Measurements from ENCODE around the gene AKAP12. TPM values are rescaled to one million over a fixed set of nuclear protein-coding genes. Genes with fewer than 3 reads are reported as not detected.
"Not testable (repeated sequence)": the region's sequence is repeated elsewhere in the genome, so short reads cannot be mapped to it uniquely, and the experiment has no call there.

AKAP12 gene
- polyA plus RNA-seq, 1 donor (not counting 4 experiments of a cell fraction or from before 2014, with no cell fraction given) = 0.56 TPM

GRCh38 chr6:151340219-151340978, 100.6 kb downstream of the AKAP12 start:
- Histone ChIP-seq H3K27me3 (ENCODE audit: control insufficient read depth, extremely low read depth, insufficient read depth, low read length) (no peaks in the 10 kb centered on the region), H3K79me2 (ENCODE audit: control insufficient read depth, insufficient read depth, low read length) (no peaks in the 10 kb centered on the region), H2AFZ (ENCODE audit: control insufficient read depth, low read length) (no peak overlapping the region), H3K9ac (ENCODE audit: control insufficient read depth, extremely low read depth, insufficient read depth, low read length) (no peak overlapping the region), H3K27ac (ENCODE audit: control insufficient read depth, insufficient read depth, low read length) (no peak overlapping the region), H4K20me1 (ENCODE audit: control insufficient read depth, extremely low read depth, insufficient read depth, low read length) (no peaks in the 10 kb centered on the region), H3K36me3 (ENCODE audit: control insufficient read depth in 2 of 2, extremely low read depth in 1 of 2, insufficient read depth in 2 of 2, low read length in 2 of 2) (no peaks in the 10 kb centered on the region), H3K9me1 (ENCODE audit: control insufficient read depth, extremely low read depth, insufficient read depth, low read length) (no peaks in the 10 kb centered on the region), H3K4me2 (ENCODE audit: control insufficient read depth, extremely low read depth, insufficient read depth, low read depth, low read length) (no peak overlapping the region), H3K4me3 (ENCODE audit: control insufficient read depth in 2 of 3, extremely low read depth in 1 of 3, insufficient read depth in 2 of 3, low read depth in 1 of 3, low read length in 3 of 3) (no peak overlapping the region), H3K4me1 (ENCODE audit: control insufficient read depth, extremely low read depth, insufficient read depth, low read length) (no peaks in the 10 kb centered on the region), H3K9me3 (ENCODE audit: control insufficient read depth, low read depth, low read length) (no peaks in the 10 kb centered on the region)
- no peak for FAIRE-seq
- TF ChIP-seq, protein P1, sequence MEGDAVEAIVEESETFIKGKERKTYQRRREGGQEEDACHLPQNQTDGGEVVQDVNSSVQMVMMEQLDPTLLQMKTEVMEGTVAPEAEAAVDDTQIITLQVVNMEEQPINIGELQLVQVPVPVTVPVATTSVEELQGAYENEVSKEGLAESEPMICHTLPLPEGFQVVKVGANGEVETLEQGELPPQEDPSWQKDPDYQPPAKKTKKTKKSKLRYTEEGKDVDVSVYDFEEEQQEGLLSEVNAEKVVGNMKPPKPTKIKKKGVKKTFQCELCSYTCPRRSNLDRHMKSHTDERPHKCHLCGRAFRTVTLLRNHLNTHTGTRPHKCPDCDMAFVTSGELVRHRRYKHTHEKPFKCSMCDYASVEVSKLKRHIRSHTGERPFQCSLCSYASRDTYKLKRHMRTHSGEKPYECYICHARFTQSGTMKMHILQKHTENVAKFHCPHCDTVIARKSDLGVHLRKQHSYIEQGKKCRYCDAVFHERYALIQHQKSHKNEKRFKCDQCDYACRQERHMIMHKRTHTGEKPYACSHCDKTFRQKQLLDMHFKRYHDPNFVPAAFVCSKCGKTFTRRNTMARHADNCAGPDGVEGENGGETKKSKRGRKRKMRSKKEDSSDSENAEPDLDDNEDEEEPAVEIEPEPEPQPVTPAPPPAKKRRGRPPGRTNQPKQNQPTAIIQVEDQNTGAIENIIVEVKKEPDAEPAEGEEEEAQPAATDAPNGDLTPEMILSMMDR (optimal IDR thresholded peaks at IDR 0.05 in 1 of 3, IDR thresholded peaks at IDR 0.05 in 1 of 3, conservative IDR thresholded peaks at IDR 0.05 in 1 of 3; ENCODE audit: extremely low read depth in 1 of 3, insufficient read depth in 2 of 3, low read length in 3 of 3) = no peak
- no peak for TF ChIP-seq EZH2 (IDR thresholded peaks at IDR 0.05; ENCODE audit: low read length)
- dilution Hi-C loops (cut with MboI; ENCODE audit: extremely low pct_ligation_motif_present, low sequenced_read_pairs) = no loop called here
- DNase-seq (ENCODE audit: low read depth, low spot score) = no peak

- no peak overlapping the region for H3K4me3 ChIP-seq (ENCODE audit: control insufficient read depth in 2 of 3, extremely low read depth in 1 of 3, insufficient read depth in 2 of 3, low read depth in 1 of 3, low read length in 3 of 3)
- no peaks in the 10 kb centered on the region for H3K27me3 ChIP-seq (ENCODE audit: control insufficient read depth, extremely low read depth, insufficient read depth, low read length)
- dilution Hi-C loops (cut with MboI; ENCODE audit: extremely low pct_ligation_motif_present, low sequenced_read_pairs) = no loop called here
- DNase-seq (ENCODE audit: low read depth, low spot score) (no peak), FAIRE-seq (no peak)
- no peaks in the 10 kb centered on the region for H4K20me1 ChIP-seq (ENCODE audit: control insufficient read depth, extremely low read depth, insufficient read depth, low read length)
- TF ChIP-seq, protein P1 (optimal IDR thresholded peaks at IDR 0.05 in 1 of 3, IDR thresholded peaks at IDR 0.05 in 1 of 3, conservative IDR thresholded peaks at IDR 0.05 in 1 of 3; ENCODE audit: extremely low read depth in 1 of 3, insufficient read depth in 2 of 3, low read length in 3 of 3) = no peak
- no peak for TF ChIP-seq EZH2 (IDR thresholded peaks at IDR 0.05; ENCODE audit: low read length)
- H3K9me1 ChIP-seq (ENCODE audit: control insufficient read depth, extremely low read depth, insufficient read depth, low read length) = no peaks in the 10 kb centered on the region
- no peaks in the 10 kb centered on the region for H3K9me3 ChIP-seq (ENCODE audit: control insufficient read depth, low read depth, low read length)
- no peak overlapping the region for H3K9ac ChIP-seq (ENCODE audit: control insufficient read depth, extremely low read depth, insufficient read depth, low read length)
- H3K36me3 ChIP-seq (ENCODE audit: control insufficient read depth in 2 of 2, extremely low read depth in 1 of 2, insufficient read depth in 2 of 2, low read length in 2 of 2) = no peaks in the 10 kb centered on the region
- no peaks in the 10 kb centered on the region for H3K4me1 ChIP-seq (ENCODE audit: control insufficient read depth, extremely low read depth, insufficient read depth, low read length)
- no peak overlapping the region for H2AFZ ChIP-seq (ENCODE audit: control insufficient read depth, low read length)
- no peak overlapping the region for H3K4me2 ChIP-seq (ENCODE audit: control insufficient read depth, extremely low read depth, insufficient read depth, low read depth, low read length)
- H3K27ac ChIP-seq (ENCODE audit: control insufficient read depth, insufficient read depth, low read length) = no peak overlapping the region
- no peaks in the 10 kb centered on the region for H3K79me2 ChIP-seq (ENCODE audit: control insufficient read depth, insufficient read depth, low read length)
These were observed 101.9 kb downstream of the AKAP12 start for GRCh38 chr6:151341476-151342195.

- H4K20me1 ChIP-seq (ENCODE audit: control insufficient read depth, extremely low read depth, insufficient read depth, low read length); H2AFZ ChIP-seq (ENCODE audit: control insufficient read depth, low read length); H3K27me3 ChIP-seq (ENCODE audit: control insufficient read depth, extremely low read depth, insufficient read depth, low read length); FAIRE-seq; H3K4me2 ChIP-seq (ENCODE audit: control insufficient read depth, extremely low read depth, insufficient read depth, low read depth, low read length); H3K9ac ChIP-seq (ENCODE audit: control insufficient read depth, extremely low read depth, insufficient read depth, low read length); H3K4me3 ChIP-seq (ENCODE audit: control insufficient read depth in 2 of 3, extremely low read depth in 1 of 3, insufficient read depth in 2 of 3, low read depth in 1 of 3, low read length in 3 of 3); H3K27ac ChIP-seq (ENCODE audit: control insufficient read depth, insufficient read depth, low read length); H3K4me1 ChIP-seq (ENCODE audit: control insufficient read depth, extremely low read depth, insufficient read depth, low read length); H3K9me1 ChIP-seq (ENCODE audit: control insufficient read depth, extremely low read depth, insufficient read depth, low read length); H3K36me3 ChIP-seq (ENCODE audit: control insufficient read depth in 2 of 2, extremely low read depth in 1 of 2, insufficient read depth in 2 of 2, low read length in 2 of 2); dilution Hi-C loops (cut with MboI; ENCODE audit: extremely low pct_ligation_motif_present, low sequenced_read_pairs); H3K79me2 ChIP-seq (ENCODE audit: control insufficient read depth, insufficient read depth, low read length); DNase-seq (ENCODE audit: low read depth, low spot score); H3K9me3 ChIP-seq (ENCODE audit: control insufficient read depth, low read depth, low read length): not testable (repeated sequence)
These were observed 103.0 kb downstream of the AKAP12 start for GRCh38 chr6:151342750-151343149.
